Endothelial cell of umbilical vein (primary cell): Measurements from ENCODE around the gene TOM1L1. TPM values are rescaled to one million over a fixed set of nuclear protein-coding genes. Genes with fewer than 3 reads are reported as not detected.

Source experiments
- BruUV-seq: library from RNA; stranded (reverse); fragments of 400-500 nt; replicated peaks from 2 replicates; lab custom pipeline; 2021; lab: Mats Ljungman, UMichigan
- CTCF ChIA-PET: fragments of 300-600, 350-600 bp; sonication (Branson Sonifier 250); formaldehyde crosslinking; loops from one replicate; lab custom pipeline; 2021; ENCODE audit warnings: antibody characterized with exemption, inconsistent platforms; lab: Charles Lee
- POLR2A ChIA-PET: fragments of 300-600, 350-600 bp; sonication (Branson Sonifier 250); formaldehyde crosslinking; loops from one replicate; lab custom pipeline; 2021; ENCODE audit warnings: antibody characterized with exemption, inconsistent platforms; lab: Charles Lee
- DNase-seq: peaks from one replicate; pipeline ENCODE4 v3.0.0-alpha.2; 2011; ENCODE audit warnings: low read depth, low spot score
- FAIRE-seq: peaks from 2 replicates; lab custom pipeline; 2011; peaks lifted over from hg19 to GRCh38; lab: Jason Lieb, UNC
- H2AFZ ChIP-seq: 2 replicates; pipeline ENCODE4 v1.6.0; 2012; ENCODE audit warnings: low read depth, low read length, control low read depth, inconsistent platforms
- H3K27ac ChIP-seq: 2 replicates; pipeline ENCODE4 v1.5.1; 2011; ENCODE audit warnings: low read depth, mild to moderate bottlenecking, control low read depth, low read length, moderate library complexity; ENCODE audit not compliant: insufficient read depth
- H3K27me3 ChIP-seq, 2 experiments: 2 replicates each; pipeline versions ENCODE4 v1.6.0 to v1.6.1; 2011; ENCODE audit warnings: low read length in 2 of 2, mixed read lengths in 1 of 2; ENCODE audit not compliant: control insufficient read depth in 2 of 2, insufficient read depth in 2 of 2
- H3K36me3 ChIP-seq, 2 experiments: 2 replicates in 1 of 2; 3 replicates in 1 of 2; pipeline ENCODE4 v1.5.1; 2011; ENCODE audit warnings: low read length in 2 of 2, mild to moderate bottlenecking in 1 of 2, moderate library complexity in 1 of 2; ENCODE audit not compliant: control insufficient read depth in 2 of 2, insufficient read depth in 2 of 2; ENCODE audit errors: extremely low read depth in 1 of 2
- H3K4me1 ChIP-seq: 3 replicates; pipeline ENCODE4 v1.5.1; 2011; ENCODE audit warnings: mild to moderate bottlenecking, low read length; ENCODE audit not compliant: control insufficient read depth, insufficient read depth; ENCODE audit errors: extremely low read depth
- H3K4me2 ChIP-seq: 2 replicates; pipeline ENCODE4 v1.6.1; 2011; ENCODE audit warnings: low read length, control low read depth, mixed read lengths; ENCODE audit not compliant: insufficient read depth
- H3K4me3 ChIP-seq, 3 experiments: fragments of 200-600 bp in 1 of 3; sonication (generic), shearing (Covaris generic) in 1 of 3; replicated peaks in 1 of 3; 2 replicates each; pipeline ENCODE4 v1.5.1; 2011 to 2016; ENCODE audit warnings: control low read depth in 3 of 3, low read length in 3 of 3, mild to moderate bottlenecking in 2 of 3, inconsistent platforms in 1 of 3, low read depth in 1 of 3, moderate library complexity in 1 of 3; ENCODE audit not compliant: insufficient read depth in 1 of 3
- H3K79me2 ChIP-seq: 2 replicates; pipeline ENCODE4 v1.6.0; 2012; ENCODE audit warnings: low read length, inconsistent platforms; ENCODE audit not compliant: control insufficient read depth, insufficient read depth
- H3K9ac ChIP-seq: replicated peaks from 2 replicates; pipeline ENCODE3; 2011; ENCODE audit warnings: low read length, control low read depth; ENCODE audit not compliant: insufficient read depth; ENCODE audit errors: extremely low read depth
- H3K9me1 ChIP-seq: replicated peaks from 3 replicates; pipeline ENCODE4 v1.6.0; 2011; ENCODE audit warnings: mild to moderate bottlenecking, low read length; ENCODE audit not compliant: control insufficient read depth, insufficient read depth; ENCODE audit errors: extremely low read depth
- H3K9me3 ChIP-seq: replicated peaks from 2 replicates; pipeline ENCODE4 v1.5.1; 2012; ENCODE audit warnings: low read length, inconsistent platforms; ENCODE audit not compliant: control insufficient read depth, insufficient read depth
- H4K20me1 ChIP-seq: replicated peaks from 2 replicates; pipeline ENCODE3; 2011; ENCODE audit warnings: mild to moderate bottlenecking, low read length; ENCODE audit not compliant: control insufficient read depth, insufficient read depth; ENCODE audit errors: extremely low read depth
- EZH2 ChIP-seq: IDR thresholded peaks from 2 replicates; pipeline ENCODE4 v1.6.1; 2012; ENCODE audit warnings: borderline replicate concordance, low read depth, mild to moderate bottlenecking, moderate library complexity, low read length, inconsistent platforms; ENCODE audit not compliant: severe bottlenecking
- FOS ChIP-seq: IDR thresholded peaks from 2 replicates; pipeline ENCODE4 v1.6.1; 2011; ENCODE audit warnings: mild to moderate bottlenecking, low read length, moderate library complexity, borderline replicate concordance; ENCODE audit not compliant: insufficient read depth
- GATA2 ChIP-seq: IDR thresholded peaks from 2 replicates; pipeline ENCODE4 v1.7.0; 2011; ENCODE audit warnings: low read depth, mild to moderate bottlenecking, moderate library complexity, mixed read lengths, low read length; ENCODE audit not compliant: insufficient read length, insufficient read depth
- JUN ChIP-seq: IDR thresholded peaks from 2 replicates; pipeline ENCODE4 v1.6.1; 2011; ENCODE audit warnings: borderline replicate concordance, low read depth; ENCODE audit not compliant: insufficient read length, insufficient read depth
- MYC ChIP-seq: IDR thresholded peaks from one replicate; pipeline ENCODE4 v1.6.1; 2011; ENCODE audit warnings: mild to moderate bottlenecking, low read depth, low read length
- POLR2A ChIP-seq: IDR thresholded peaks from 2 replicates; pipeline ENCODE4 v1.6.1; 2012; ENCODE audit warnings: low read depth, mild to moderate bottlenecking, control low read depth, low read length
- POLR2AphosphoS5 ChIP-seq: IDR thresholded peaks from 2 replicates; pipeline ENCODE4 v1.6.1; 2012; ENCODE audit warnings: low read depth, mild to moderate bottlenecking, control low read depth, low read length, moderate library complexity; ENCODE audit not compliant: insufficient read depth
- dilution Hi-C: fragments of 300-500 bp; cut with MboI; formaldehyde crosslinking; loops from one replicate; pipeline ENCODE4 v1.15.0; 2019; ENCODE audit warnings: low sequenced_read_pairs; ENCODE audit not compliant: extremely low pct_ligation_motif_present
- intact Hi-C: fragments of 100-400 bp; cut with micrococcal nuclease; formaldehyde crosslinking; loops from one replicate; pipeline ENCODE4 v1.10.0; 2022
- polyA plus RNA-seq, 4 experiments: library from polyadenylated mRNA; depleted of rRNA in 3 of 4; stranded (reverse) in 3 of 4; unstranded in 1 of 4; fragments of >200 nt; gene quantifications; 2 replicates each; pipeline versions ENCODE4 v1.2.1 to v1.2.3, GENCODE V29; 2011 to 2012; ENCODE audit warnings: missing spikeins in 1 of 4
- total RNA-seq: library from RNA; stranded (reverse); gene quantifications from 2 replicates; pipeline ENCODE4 v1.2.3, GENCODE V29; 2021
- TF ChIP-seq, protein P1 (sequence below), 2 donors: IDR thresholded peaks; 1 replicate in 1 of 2; 2 replicates in 1 of 2; pipeline ENCODE4 v1.5.1; 2011; ENCODE audit warnings: low read length in 2 of 2, mild to moderate bottlenecking in 2 of 2, moderate library complexity in 2 of 2, control low read depth in 1 of 2, inconsistent platforms in 1 of 2, low read depth in 1 of 2; ENCODE audit not compliant: insufficient read depth in 1 of 2; ENCODE audit errors: extremely low read depth in 1 of 2

Gene TOM1L1
- total and polyA plus RNA-seq, 2 donors (not counting 3 experiments of a cell fraction or from before 2014, with no cell fraction given) = 0.44 to 0.60 TPM

GRCh38 chr17:54867634-54868033 is 33.0 kb upstream of the TOM1L1 start:
- intact Hi-C loops = no loop called here
- POLR2A ChIA-PET = no interaction called here
- dilution Hi-C loops = no loop called here

More at GRCh38 chr17:54867634-54868033, 33.0 kb upstream of the TOM1L1 start:
- H3K9ac ChIP-seq = no peak overlapping the region
- H2AFZ ChIP-seq = no peak overlapping the region
- H3K79me2 ChIP-seq = no peaks in the 10 kb centered on the region
- H3K9me1 ChIP-seq = no peaks in the 10 kb centered on the region
- DNase-seq (no peak), FAIRE-seq (no peak)
- no peak overlapping the region for H3K4me2 ChIP-seq
- BruUV-seq = no TSS peak
- no peaks in the 10 kb centered on the region for H3K4me1 ChIP-seq
- TF ChIP-seq EZH2 (no peak), POLR2AphosphoS5 (no peak), MYC (no peak), JUN (no peak), POLR2A (no peak), GATA2 (no peak), FOS (no peak)
- TF ChIP-seq, protein P1, sequence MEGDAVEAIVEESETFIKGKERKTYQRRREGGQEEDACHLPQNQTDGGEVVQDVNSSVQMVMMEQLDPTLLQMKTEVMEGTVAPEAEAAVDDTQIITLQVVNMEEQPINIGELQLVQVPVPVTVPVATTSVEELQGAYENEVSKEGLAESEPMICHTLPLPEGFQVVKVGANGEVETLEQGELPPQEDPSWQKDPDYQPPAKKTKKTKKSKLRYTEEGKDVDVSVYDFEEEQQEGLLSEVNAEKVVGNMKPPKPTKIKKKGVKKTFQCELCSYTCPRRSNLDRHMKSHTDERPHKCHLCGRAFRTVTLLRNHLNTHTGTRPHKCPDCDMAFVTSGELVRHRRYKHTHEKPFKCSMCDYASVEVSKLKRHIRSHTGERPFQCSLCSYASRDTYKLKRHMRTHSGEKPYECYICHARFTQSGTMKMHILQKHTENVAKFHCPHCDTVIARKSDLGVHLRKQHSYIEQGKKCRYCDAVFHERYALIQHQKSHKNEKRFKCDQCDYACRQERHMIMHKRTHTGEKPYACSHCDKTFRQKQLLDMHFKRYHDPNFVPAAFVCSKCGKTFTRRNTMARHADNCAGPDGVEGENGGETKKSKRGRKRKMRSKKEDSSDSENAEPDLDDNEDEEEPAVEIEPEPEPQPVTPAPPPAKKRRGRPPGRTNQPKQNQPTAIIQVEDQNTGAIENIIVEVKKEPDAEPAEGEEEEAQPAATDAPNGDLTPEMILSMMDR (IDR thresholded peaks at IDR 0.05; ENCODE audit: extremely low read depth in 1 of 2, insufficient read depth in 1 of 2, low read depth in 1 of 2, low read length in 2 of 2) = no peak
- H3K27me3 ChIP-seq = no peaks in the 10 kb centered on the region
- H3K9me3 ChIP-seq = no peaks in the 10 kb centered on the region
- no peaks in the 10 kb centered on the region for H4K20me1 ChIP-seq
- no peaks in the 10 kb centered on the region for H3K36me3 ChIP-seq
- no peak overlapping the region for H3K4me3 ChIP-seq
- H3K27ac ChIP-seq = no peak overlapping the region
- CTCF ChIA-PET = no interaction called here
